Tibial nerve (tissue), 4 donors: ENCODE results near the gene COL28A1. TPM values are rescaled to one million over a fixed set of nuclear protein-coding genes. Genes with fewer than 3 reads are reported as not detected.

ENCODE experiments used
- DNase-seq, 2 donors: peaks; one replicate each; pipeline ENCODE4 v3.0.0-alpha.2; 2019; ENCODE audit warnings: low spot score in 2 of 2
- H3K27ac ChIP-seq, 4 donors: fragments of 200-600 bp; sonication (generic) in 3 of 4; one replicate each; pipeline ENCODE4 v1.5.1; 2017 to 2019; ENCODE audit warnings: mild to moderate bottlenecking in 1 of 4
- H3K27me3 ChIP-seq, 2 donors: fragments of 200-600 bp; sonication (generic) in 1 of 2; one replicate each; pipeline versions ENCODE4 v1.5.1 to v1.6.0; 2017 to 2019
- H3K36me3 ChIP-seq, 3 donors: fragments of 200-600 bp; sonication (generic); one replicate each; pipeline ENCODE4 v1.5.1; 2018 to 2019
- H3K4me1 ChIP-seq, 4 donors: fragments of 200-600 bp; sonication (generic) in 3 of 4; one replicate each; pipeline ENCODE4 v1.5.1; 2017 to 2019
- H3K4me3 ChIP-seq, 4 donors: fragments of 200-600 bp; sonication (generic) in 3 of 4; one replicate each; pipeline ENCODE4 v1.5.1; 2017 to 2019; ENCODE audit warnings: mild to moderate bottlenecking in 1 of 4, moderate library complexity in 1 of 4
- H3K9me3 ChIP-seq, 4 donors: fragments of 200-600 bp; sonication (generic) in 3 of 4; one replicate each; pipeline ENCODE4 v1.5.1; 2017 to 2019
- CTCF ChIP-seq, 5 experiments: fragments of 200-600 bp in 3 of 5; fragments of 450-650 bp in 2 of 5; sonication (generic) in 3 of 5; IDR thresholded peaks; one replicate each; pipeline ENCODE4 v1.5.1; 2016 to 2019; ENCODE audit warnings: antibody characterized with exemption in 5 of 5, mild to moderate bottlenecking in 3 of 5, moderate library complexity in 2 of 5
- EP300 ChIP-seq, 2 donors: sonication (generic); formaldehyde crosslinking; IDR thresholded peaks; one replicate each; pipeline ENCODE4 v1.6.1; 2017; ENCODE audit warnings: antibody characterized with exemption in 2 of 2, mild to moderate bottlenecking in 1 of 2
- POLR2A ChIP-seq, 2 donors: fragments of 450-650 bp; IDR thresholded peaks; one replicate each; pipeline ENCODE4 v1.6.1; 2017; ENCODE audit warnings: antibody characterized with exemption in 2 of 2, mild to moderate bottlenecking in 2 of 2, moderate library complexity in 2 of 2
- WGBS, 2 donors: methylation state at CpG; one replicate each; pipeline ENCODE4 v1.1.5; 2018; 5-methylcytosine and 5-hydroxymethylcytosine counted together
- total RNA-seq, 4 donors: library from RNA; depleted of rRNA; stranded (reverse); fragments of >200 nt; gene quantifications; one replicate each; pipeline ENCODE4 v1.1.0, GENCODE V29; 2016

COL28A1 gene
- total RNA-seq, 4 donors from 2014 or later, result 60.0 to 142 (median 122) TPM

- DNase-seq, result no peak
- 44 to 51% methylated on average over 3 of the region's 3 CpGs for WGBS, 2 donors
- Histone ChIP-seq H3K4me1 (peaks cover 0 to 12% (median 0%) of the 10 kb centered on the region in 4 donors), H3K9me3 (no peaks in the 10 kb centered on the region), H3K27ac (peak overlapping the region in 1 of 4 donors; percentile 52), H3K36me3 (no peaks in the 10 kb centered on the region), H3K4me3 (no peak overlapping the region), H3K27me3 (no peaks in the 10 kb centered on the region)
- TF ChIP-seq POLR2A (IDR thresholded peaks at IDR 0.05) (no peak), CTCF (IDR thresholded peaks at IDR 0.05) (no peak), EP300 (IDR thresholded peaks at IDR 0.05) (no peak)
Observed at GRCh38 chr7:7524121-7524520, 11.6 kb downstream of the COL28A1 start.

GRCh38 chr7:7522421-7522820 lies 13.3 kb downstream of the COL28A1 start:
- no peaks in the 10 kb centered on the region for H3K27me3 ChIP-seq
- peak overlapping the region in 2 of 4 donors; percentile 13 to 18 for H3K27ac ChIP-seq
- H3K36me3 ChIP-seq, result no peaks in the 10 kb centered on the region
- peaks cover 0 to 21% (median 2%) of the 10 kb centered on the region in 4 donors for H3K4me1 ChIP-seq
- WGBS, 2 donors, result 79 to 86% methylated on average over 3 of the region's 3 CpGs
- no peak for TF ChIP-seq CTCF (IDR thresholded peaks at IDR 0.05)
- TF ChIP-seq EP300 (IDR thresholded peaks at IDR 0.05), result no peak
- no peak for TF ChIP-seq POLR2A (IDR thresholded peaks at IDR 0.05)
- no peaks in the 10 kb centered on the region for H3K9me3 ChIP-seq
- DNase-seq, result no peak
- H3K4me3 ChIP-seq, result no peak overlapping the region

- no peak for TF ChIP-seq POLR2A (IDR thresholded peaks at IDR 0.05)
- no peak for TF ChIP-seq EP300 (IDR thresholded peaks at IDR 0.05)
- TF ChIP-seq CTCF (IDR thresholded peaks at IDR 0.05), result no peak
- Histone ChIP-seq H3K27me3 (no peaks in the 10 kb centered on the region), H3K4me1 (peaks cover 0 to 33% (median 5%) of the 10 kb centered on the region in 4 donors), H3K27ac (peak overlapping the region in 1 of 4 donors; percentile 57), H3K4me3 (no peak overlapping the region), H3K36me3 (no peaks in the 10 kb centered on the region), H3K9me3 (no peaks in the 10 kb centered on the region)
- 55 to 59% methylated on average over 3 of the region's 3 CpGs for WGBS, 2 donors
- no peak for DNase-seq
Observed at GRCh38 chr7:7521259-7521658, 14.4 kb downstream of the COL28A1 start.

- no peaks in the 10 kb centered on the region for H3K9me3 ChIP-seq
- peak overlapping the region in 1 of 4 donors; percentile 62 for H3K27ac ChIP-seq
- TF ChIP-seq POLR2A (IDR thresholded peaks at IDR 0.05) (no peak), EP300 (IDR thresholded peaks at IDR 0.05) (no peak), CTCF (IDR thresholded peaks at IDR 0.05) (no peak)
- H3K4me1 ChIP-seq, result peaks cover 0 to 38% (median 7%) of the 10 kb centered on the region in 4 donors
- 73 to 79% methylated on average over 2 of the region's 2 CpGs for WGBS, 2 donors
- H3K27me3 ChIP-seq, result no peaks in the 10 kb centered on the region
- no peaks in the 10 kb centered on the region for H3K36me3 ChIP-seq
- no peak for DNase-seq
- H3K4me3 ChIP-seq, result no peak overlapping the region
Observed at GRCh38 chr7:7519528-7519927, 16.1 kb downstream of the COL28A1 start.

- no peak for DNase-seq
- Histone ChIP-seq H3K4me1 (peaks cover 0 to 33% (median 7%) of the 10 kb centered on the region in 4 donors), H3K27me3 (no peaks in the 10 kb centered on the region), H3K27ac (peak overlapping the region in 1 of 4 donors; percentile 62), H3K36me3 (no peaks in the 10 kb centered on the region), H3K4me3 (no peak overlapping the region), H3K9me3 (no peaks in the 10 kb centered on the region)
- TF ChIP-seq EP300 (IDR thresholded peaks at IDR 0.05) (no peak), POLR2A (IDR thresholded peaks at IDR 0.05) (no peak), CTCF (IDR thresholded peaks at IDR 0.05) (no peak)
- 66% methylated on average over 2 of the region's 2 CpGs for WGBS, 2 donors
Observed at GRCh38 chr7:7519056-7519455, 16.6 kb downstream of the COL28A1 start.
